Breast epithelium (tissue), 3 donors: ENCODE results near the gene KAT6B.

Experiments used
- POLR2A ChIP-seq: fragments of 450-650 bp; IDR thresholded peaks from one replicate; pipeline ENCODE4 v1.6.1; 2016; ENCODE audit warnings: antibody characterized with exemption, mild to moderate bottlenecking, moderate library complexity
- POLR2AphosphoS5 ChIP-seq, 3 donors: sonication (generic); formaldehyde crosslinking; IDR thresholded peaks; one replicate each; pipeline ENCODE4 v1.6.1; 2017; ENCODE audit warnings: antibody characterized with exemption in 3 of 3
- TF ChIP-seq, protein P1 (sequence below), 3 donors: fragments of 450-650 bp; IDR thresholded peaks; one replicate each; pipeline ENCODE4 v1.5.1; 2016 to 2017; ENCODE audit warnings: antibody characterized with exemption in 3 of 3, mild to moderate bottlenecking in 3 of 3, moderate library complexity in 3 of 3

DNA sequence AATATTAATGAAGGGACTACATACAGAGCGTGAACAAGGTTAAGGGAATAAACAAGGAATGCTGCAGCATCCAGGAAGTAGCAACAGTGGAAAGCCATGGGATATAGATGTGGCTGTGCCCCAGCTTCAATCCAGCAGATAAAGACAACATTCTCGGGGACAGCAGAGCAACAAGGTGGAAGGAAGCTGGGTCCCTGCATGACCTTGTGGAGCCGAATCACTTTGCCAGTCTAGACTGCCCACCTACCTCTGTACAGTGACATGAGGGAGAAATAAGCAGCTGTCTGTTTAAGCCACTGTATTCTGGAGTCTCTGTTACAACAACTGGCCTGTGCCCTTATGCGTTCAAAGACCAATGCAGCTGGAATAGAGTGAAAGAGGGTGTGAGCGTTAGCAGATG, 255.0 kb downstream of the KAT6B start:
- TF ChIP-seq, protein P1, sequence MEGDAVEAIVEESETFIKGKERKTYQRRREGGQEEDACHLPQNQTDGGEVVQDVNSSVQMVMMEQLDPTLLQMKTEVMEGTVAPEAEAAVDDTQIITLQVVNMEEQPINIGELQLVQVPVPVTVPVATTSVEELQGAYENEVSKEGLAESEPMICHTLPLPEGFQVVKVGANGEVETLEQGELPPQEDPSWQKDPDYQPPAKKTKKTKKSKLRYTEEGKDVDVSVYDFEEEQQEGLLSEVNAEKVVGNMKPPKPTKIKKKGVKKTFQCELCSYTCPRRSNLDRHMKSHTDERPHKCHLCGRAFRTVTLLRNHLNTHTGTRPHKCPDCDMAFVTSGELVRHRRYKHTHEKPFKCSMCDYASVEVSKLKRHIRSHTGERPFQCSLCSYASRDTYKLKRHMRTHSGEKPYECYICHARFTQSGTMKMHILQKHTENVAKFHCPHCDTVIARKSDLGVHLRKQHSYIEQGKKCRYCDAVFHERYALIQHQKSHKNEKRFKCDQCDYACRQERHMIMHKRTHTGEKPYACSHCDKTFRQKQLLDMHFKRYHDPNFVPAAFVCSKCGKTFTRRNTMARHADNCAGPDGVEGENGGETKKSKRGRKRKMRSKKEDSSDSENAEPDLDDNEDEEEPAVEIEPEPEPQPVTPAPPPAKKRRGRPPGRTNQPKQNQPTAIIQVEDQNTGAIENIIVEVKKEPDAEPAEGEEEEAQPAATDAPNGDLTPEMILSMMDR (IDR thresholded peaks at IDR 0.05) = no peak
- TF ChIP-seq POLR2A = no peak
- no peak for TF ChIP-seq POLR2AphosphoS5 (IDR thresholded peaks at IDR 0.05)
